Measurements from ENCODE around the gene AOC2. TPM values are rescaled to one million over a fixed set of nuclear protein-coding genes. Genes with fewer than 3 reads are reported as not detected.
"Not testable (repeated sequence)": the region's sequence is repeated elsewhere in the genome, so short reads cannot be mapped to it uniquely, and the experiment has no call there.

Gene AOC2
- total RNA-seq, 1 donor from 2014 or later: 1.4 TPM

GRCh38 chr17:42853968-42854790 is 9.8 kb downstream of the AOC2 start:
- no peak for DNase-seq (ENCODE audit: low spot score)

DNA sequence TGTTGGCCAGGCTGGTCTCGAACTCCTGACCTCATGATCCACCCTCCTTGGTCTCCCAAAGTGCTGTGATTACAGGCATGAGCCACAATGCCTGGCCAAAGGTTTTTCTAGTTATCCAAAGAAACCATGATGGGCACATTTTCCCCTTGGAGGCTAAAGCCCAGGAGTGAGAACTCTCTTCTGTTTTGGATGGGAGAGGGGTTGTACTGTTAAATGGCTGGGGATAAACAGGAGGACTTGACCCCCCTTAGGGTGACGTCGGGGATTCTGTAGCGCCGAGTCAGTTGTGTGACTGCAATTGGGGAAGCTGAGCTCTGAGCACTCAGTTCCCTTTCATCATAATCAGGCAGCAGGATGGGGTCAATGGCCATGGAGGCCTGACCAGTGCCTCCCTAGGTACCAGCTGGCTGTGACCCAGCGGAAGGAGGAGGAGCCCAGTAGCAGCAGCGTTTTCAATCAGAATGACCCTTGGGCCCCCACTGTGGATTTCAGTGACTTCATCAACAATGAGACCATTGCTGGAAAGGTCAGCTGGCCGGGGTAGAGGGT is 10.7 kb downstream of the AOC2 start:
- no peak for DNase-seq (ENCODE audit: low spot score)

DNA sequence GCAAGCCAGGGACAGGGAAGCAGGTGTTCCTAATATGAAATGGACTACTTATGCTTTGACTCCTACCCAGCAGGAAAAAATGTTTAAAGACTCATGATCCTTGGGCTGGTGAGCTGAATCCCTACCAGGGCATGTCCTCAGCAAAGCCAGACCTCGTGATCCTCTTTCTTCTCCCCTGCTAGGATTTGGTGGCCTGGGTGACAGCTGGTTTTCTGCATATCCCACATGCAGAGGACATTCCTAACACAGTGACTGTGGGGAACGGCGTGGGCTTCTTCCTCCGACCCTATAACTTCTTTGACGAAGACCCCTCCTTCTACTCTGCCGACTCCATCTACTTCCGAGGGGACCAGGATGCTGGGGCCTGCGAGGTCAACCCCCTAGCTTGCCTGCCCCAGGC is 11.7 kb downstream of the AOC2 start:
- DNase-seq (ENCODE audit: low spot score): not testable (repeated sequence)

GRCh38 chr17:42856516-42856915 is 12.1 kb downstream of the AOC2 start:
- not testable (repeated sequence) for DNase-seq (ENCODE audit: low spot score)

DNA sequence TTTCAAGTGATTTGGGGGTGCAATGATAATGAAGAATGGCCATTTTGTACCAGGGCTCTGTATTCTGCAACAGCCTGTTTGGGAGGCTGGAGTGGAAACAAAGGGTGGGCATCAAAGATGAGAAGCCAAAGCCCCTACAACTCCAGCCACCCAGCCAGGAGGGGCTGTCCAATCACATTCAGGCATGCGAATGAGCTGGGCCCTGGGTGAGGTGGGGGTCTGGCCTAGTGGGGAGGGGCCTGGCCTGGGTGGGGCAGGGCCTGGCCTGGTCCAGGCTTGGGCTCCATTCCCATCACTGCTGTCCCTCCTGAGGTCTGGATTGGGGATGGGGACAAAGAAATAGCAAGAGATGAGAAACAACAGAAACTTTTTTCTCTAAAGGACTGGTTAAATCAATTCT is 13.0 kb downstream of the AOC2 start:
- DNase-seq (ENCODE audit: low spot score): no peak

DNA sequence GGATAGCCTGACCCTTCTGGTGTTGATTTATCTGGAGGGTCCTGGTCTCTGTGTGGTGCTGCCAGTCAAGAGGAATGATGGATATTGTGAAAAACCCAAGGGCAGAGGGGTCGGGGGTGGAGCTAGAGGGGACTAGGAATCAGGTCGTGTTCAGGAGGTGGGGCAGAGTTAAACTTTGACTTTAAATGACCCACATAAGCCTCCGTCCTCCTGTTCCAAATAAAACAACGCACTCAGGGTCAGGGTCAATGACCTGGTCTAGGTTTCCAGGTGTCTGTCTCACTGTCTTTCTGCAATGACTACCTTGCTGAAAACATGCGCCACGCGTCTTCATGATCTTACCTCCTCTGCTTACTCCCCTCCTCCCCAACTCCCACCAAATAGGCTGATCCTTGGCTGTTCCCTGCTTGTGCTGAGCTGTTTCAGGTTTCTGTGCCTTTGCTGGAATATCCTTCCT is 21.3 kb downstream of the AOC2 start:
- DNase-seq (ENCODE audit: low spot score): no peak

- no peak for DNase-seq (ENCODE audit: low spot score)
Measured at GRCh38 chr17:42866216-42866615, 21.8 kb downstream of the AOC2 start.

DNA sequence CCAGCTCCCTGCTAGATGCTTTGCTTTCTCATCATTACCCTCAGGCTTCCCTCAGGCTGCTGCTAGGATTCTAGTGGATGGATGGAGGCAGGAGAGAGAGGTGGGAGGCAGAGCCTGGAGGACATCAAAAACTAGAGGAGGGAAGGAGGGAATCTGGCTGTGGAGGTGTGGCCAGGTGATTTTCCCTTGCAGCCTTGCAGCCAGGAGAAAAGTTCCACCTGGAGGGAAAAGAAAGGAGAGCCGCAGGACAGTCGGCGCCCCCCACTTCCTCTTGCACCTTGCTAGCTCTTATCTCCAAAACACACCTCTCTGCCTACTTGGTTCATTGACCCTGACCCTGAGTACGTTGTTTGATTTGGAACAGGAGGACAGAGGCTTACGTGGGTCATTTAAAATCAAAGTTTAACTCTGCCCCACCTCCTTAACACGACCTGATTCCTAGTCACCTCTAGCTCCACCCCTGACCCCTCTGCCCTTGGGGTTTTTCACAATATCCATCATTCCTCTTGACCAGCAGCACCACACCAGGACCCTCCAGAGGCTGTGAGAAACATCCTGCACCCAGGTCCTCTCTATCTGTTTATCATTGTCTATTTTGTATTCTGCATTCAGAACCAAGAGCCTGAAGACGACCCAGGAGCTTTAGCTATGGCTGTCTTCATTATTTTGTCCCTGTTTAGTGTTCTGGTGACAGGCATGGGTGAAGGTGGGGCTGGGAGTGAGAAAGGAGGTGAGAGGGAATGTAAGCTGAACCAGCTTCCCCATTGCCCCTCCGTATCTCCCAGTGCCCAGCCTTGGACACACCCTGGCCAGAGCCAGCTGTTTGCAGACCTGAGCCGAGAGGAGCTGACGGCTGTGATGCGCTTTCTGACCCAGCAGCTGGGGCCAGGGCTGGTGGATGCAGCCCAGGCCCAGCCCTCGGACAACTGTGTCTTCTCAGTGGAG is 22.5 kb downstream of the AOC2 start:
- DNase-seq (ENCODE audit: low spot score): no peak

DNA sequence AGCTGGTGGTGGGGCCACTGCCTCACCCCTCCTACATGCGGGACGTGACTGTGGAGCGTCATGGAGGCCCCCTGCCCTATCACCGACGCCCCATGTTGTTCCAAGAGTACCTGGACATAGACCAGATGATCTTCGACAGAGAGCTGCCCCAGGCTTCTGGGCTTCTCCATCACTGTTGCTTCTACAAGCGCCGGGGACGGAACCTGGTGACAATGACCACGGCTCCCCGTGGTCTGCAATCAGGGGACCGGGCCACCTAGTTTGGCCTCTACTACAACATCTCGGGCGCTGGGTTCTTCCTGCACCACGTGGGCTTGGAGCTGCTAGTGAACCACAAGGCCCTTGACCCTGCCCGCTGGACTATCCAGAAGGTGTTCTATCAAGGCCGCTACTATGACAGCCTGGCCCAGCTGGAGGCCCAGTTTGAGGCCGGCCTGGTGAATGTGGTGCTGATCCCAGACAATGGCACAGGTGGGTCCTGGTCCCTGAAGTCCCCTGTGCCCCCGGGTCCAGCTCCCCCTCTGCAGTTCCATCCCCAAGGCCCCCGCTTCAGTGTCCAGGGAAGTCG is 23.4 kb downstream of the AOC2 start:
- DNase-seq (ENCODE audit: low spot score): not testable (repeated sequence)

- DNase-seq (ENCODE audit: low spot score): no peak
Measured at GRCh38 chr17:42868338-42868737, 24.0 kb downstream of the AOC2 start.

DNA sequence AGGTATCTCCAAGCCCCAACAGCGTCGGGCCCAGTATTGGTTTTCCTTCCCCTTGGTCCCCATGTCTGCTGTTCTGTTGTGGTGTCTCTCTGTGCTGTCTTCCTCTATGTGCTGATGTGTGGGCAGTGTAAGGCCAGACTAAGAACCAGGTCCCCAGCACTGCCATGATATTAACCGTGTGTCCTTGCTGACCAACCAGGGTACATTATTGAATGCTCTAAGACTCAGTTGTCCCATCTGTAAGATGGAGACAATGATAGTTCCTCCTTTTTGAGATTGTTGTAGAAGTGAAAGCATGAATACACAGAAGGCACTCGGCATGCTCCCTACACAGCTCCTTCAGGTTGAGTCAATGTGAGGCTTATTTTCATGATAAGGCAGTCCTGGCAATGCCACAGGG is 27.3 kb downstream of the AOC2 start:
- DNase-seq (ENCODE audit: low spot score): no peak

GRCh38 chr17:42872251-42872965 is 28.0 kb downstream of the AOC2 start:
- DNase-seq (ENCODE audit: low spot score): no peak

DNA sequence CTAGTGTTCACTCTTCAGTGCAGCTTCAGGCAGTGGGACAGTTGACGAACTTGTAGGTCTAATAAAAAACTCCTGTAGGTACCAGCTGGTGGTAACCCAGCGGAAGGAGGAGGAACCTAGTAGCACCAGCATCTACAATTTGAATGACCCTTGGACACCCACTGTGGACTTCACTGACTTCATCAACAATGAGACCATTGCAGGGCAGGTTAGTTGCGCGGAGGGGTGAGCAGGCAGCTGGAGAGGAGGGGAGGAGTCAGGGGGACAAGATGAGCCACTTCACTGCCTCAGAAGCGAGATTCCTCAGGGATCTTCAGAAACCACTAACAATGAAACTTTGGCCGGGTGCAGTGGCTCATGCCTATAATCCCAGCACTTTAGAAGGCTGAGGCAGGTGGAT is 28.9 kb downstream of the AOC2 start:
- DNase-seq (ENCODE audit: low spot score): no peak

DNA sequence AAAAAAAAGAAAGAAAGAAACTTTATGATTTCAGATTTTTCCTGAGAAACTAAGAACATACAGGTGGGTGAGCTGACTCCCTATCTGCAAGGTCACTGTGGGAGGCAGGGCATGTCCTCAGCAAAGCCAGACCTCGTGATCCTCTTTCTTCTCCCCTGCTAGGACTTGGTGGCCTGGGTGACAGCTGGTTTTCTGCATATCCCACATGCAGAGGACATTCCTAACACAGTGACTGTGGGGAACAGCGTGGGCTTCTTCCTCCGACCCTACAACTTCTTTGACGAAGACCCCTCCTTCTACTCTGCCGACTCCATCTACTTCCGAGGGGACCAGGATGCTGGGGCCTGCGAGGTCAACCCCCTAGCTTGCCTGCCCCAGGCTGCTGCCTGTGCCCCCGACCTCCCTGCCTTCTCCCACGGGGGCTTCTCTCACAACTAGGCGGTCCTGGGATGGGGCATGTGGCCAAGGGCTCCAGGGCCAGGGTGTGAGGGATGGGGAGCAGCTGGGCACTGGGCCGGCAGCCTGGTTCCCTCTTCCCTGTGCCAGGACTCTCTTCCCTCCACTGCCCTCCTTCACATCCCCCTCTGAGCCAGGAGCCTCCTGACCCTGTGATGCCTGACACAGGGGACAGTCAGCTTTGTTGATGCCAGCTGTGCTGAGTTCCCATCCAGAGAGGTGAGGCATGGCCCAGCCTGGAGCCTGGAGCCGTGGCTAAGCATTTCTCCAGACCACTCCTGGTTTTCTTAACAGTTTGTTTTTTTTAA is 29.7 kb downstream of the AOC2 start:
- not testable (repeated sequence) for DNase-seq (ENCODE audit: low spot score)

- DNase-seq (ENCODE audit: low spot score): no peak
Measured at GRCh38 chr17:42877037-42877436, 32.7 kb downstream of the AOC2 start.

- DNase-seq (ENCODE audit: low spot score): no peak
Measured at GRCh38 chr17:42878123-42878880, 33.9 kb downstream of the AOC2 start.

GRCh38 chr17:42878924-42879595 is 34.7 kb downstream of the AOC2 start:
- DNase-seq (ENCODE audit: low spot score): no peak

DNA sequence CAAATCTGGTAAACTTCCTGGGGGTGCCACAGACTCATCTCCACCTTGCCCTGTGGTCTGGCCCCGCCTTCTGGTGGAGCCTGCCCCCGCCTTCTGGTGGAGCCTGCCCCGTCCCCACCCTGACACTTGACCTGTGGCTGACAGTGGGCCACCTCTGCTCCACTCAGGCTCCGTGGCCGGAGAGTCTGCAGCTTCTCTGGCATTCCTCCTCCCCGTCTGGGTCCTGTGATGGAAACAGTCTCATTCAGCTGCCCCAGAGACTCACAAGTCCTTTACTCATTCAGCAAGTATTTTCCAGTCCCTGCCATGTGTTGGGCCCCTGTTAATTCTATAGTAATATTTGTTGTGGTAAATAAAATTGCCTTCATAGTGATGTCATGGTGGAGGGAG is 35.2 kb downstream of the AOC2 start:
- no peak for DNase-seq (ENCODE audit: low spot score)

DNA sequence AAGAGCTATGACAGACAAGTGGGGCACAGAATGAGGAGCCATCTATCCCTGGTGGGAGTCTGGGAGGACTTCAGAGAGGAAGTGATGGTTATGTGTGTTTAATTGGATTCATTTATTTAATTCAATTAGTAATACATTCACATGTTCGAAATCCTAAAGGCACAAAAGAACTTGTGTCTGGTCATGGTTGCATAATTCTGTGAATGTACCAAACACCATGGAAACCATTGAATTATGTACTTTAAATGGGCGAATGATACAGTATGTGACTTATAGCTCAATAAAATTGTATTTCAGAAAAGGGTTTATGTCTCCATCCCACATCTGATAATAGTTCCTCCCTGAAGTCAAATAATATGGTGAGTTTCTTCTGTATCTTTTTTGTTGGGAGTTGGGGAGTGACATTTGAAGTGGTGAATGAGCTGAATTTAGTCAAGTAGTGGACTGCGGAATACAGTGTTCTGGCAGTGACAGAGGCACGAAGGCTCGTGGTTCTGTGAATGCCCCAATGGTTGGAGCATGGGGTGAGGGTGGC is 36.5 kb downstream of the AOC2 start:
- no peak for DNase-seq (ENCODE audit: low spot score)
